OCI-LY7 (cell line): ENCODE measurements around the gene SDCCAG8.

Source experiments
- CTCF ChIP-seq: fragments of 200-600 bp; sonication (generic); conservative IDR thresholded peaks from 2 replicates; pipeline ENCODE4 v1.5.1; 2014; ENCODE audit warnings: mild to moderate bottlenecking, antibody characterized with exemption, low read length, moderate library complexity, mixed read lengths
- EZH2phosphoT487 ChIP-seq: fragments of 200-600 bp; sonication (generic); IDR thresholded peaks from 2 replicates; pipeline ENCODE4 v1.6.1; 2018; ENCODE audit warnings: low read depth, borderline replicate concordance, mild to moderate bottlenecking, mixed run types, antibody characterized with exemption, low read length, moderate library complexity, mixed read lengths

- TF ChIP-seq CTCF = no peak
- no peak for TF ChIP-seq EZH2phosphoT487
These were observed 215.3 kb downstream of the SDCCAG8 start for GRCh38 chr1:243471026-243471685.
